ENCODE results near the gene CLPTM1L.
"Not testable (repeated sequence)": the region's sequence is repeated elsewhere in the genome, so short reads cannot be mapped to it uniquely, and the experiment has no call there.

CLPTM1L gene

DNA sequence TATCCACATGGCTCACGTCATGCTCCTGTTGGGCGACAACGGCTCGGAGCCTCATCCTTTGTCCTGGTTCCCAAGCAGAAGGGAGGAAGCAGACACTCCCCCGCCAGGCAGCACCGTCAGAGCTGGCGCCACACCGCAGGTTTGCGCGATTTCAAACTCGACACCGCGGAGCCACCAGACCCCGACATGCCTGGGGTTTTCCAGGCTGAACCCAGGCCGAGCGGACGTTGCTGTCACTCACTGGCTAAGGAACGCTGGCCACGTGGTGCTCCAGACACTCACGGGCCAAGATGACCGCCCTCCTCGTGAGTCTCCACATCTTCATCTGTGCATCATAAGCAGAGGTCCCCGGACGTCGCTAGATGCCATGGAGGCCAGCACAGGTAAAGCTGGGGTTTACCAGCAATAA lies 59.0 kb downstream of the CLPTM1L start:
- DNase-seq = no peak

- no peak for DNase-seq
Observed at GRCh38 chr5:1285141-1285540, 59.8 kb downstream of the CLPTM1L start.

DNA sequence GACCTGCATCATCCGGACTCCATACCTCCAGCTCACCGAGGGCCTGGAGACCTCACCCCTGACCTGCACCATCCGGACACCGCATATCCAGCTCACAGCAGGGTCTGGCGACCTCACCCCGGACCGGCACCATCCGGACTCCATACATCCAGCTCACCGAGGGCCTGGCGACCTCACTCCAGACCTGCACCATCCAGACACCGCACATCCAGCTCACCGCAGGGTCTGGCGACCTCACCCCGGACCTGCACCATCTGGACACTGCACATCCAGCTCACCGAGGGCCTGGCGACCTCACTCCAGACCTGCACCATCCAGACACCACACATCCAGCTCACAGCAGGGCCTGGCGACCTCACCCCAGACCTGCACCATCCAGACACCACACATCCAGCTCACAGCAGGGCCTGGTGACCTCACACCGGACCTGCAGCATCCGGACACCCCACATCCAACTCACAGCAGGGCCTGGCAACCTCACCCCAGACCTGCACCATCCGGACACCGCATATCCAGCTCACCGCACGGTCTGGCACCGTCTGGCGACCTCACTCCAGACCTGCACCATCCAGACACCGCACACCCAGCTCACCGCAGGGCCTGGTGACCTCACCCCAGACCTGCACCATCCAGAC lies 60.4 kb downstream of the CLPTM1L start:
- DNase-seq = not testable (repeated sequence)

- not testable (repeated sequence) for DNase-seq
Observed at GRCh38 chr5:1283729-1284041, 61.2 kb downstream of the CLPTM1L start.

- DNase-seq = not testable (repeated sequence)
Observed at GRCh38 chr5:1282993-1283728, 61.7 kb downstream of the CLPTM1L start.

- DNase-seq = no peak
Observed at GRCh38 chr5:1282131-1282992, 62.5 kb downstream of the CLPTM1L start.

GRCh38 chr5:1281038-1281882 lies 63.6 kb downstream of the CLPTM1L start:
- DNase-seq = no peak

GRCh38 chr5:1280177-1281037 lies 64.5 kb downstream of the CLPTM1L start:
- DNase-seq = no peak

DNA sequence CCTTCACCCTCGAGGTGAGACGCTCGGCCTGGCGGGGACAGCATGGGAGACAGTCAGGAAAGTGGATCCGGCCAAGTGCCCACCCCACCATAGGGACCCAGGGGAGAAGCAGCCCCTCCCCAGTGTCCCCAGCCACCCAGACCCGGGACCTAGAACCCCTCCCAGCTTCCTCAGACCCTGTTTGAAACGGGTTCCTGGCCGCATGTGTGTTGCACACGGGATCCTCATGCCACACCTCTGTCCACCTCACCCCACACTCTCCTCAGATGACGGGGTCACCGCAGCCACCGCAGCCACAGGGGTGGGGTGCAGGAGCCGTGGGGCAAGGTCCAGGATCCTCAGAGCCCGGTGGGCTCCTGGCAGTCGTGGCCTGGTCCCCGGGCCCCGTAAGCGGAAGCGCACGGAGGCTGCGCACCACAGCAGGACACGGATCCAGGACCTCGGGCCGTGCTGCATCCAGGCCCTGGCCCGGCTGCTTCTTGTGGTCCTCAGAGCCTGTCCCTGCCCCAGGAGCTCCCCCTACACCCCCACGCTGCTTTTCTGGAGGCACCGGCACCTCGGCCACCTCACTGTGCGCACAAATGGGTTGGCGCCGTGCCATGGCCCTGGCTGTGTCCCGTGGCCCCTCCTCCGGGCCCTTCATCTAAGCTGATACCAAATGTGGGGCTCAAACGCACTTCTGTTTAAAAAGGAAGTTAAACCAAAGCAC lies 65.3 kb downstream of the CLPTM1L start:
- DNase-seq = no peak

- DNase-seq = no peak
Observed at GRCh38 chr5:1278656-1279442, 66.0 kb downstream of the CLPTM1L start.

DNA sequence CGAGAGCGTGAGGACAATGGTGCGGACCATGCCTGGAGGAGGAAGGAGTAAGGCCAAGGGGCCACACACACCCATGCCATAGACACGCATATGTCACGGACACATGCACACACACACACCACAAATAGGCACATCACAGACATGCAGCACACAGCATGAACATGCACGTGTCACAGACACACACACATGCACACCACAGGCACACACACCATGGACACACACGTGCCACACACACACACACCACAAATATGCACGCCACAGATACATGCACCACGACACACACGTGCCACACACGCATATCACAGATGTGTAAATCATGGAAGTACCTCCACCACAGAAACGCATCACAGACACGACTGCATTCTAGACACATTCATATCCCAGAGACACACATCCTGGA lies 66.7 kb downstream of the CLPTM1L start:
- no peak for DNase-seq

- no peak for DNase-seq
Observed at GRCh38 chr5:1277781-1278180, 67.1 kb downstream of the CLPTM1L start.

- no peak for DNase-seq
Observed at GRCh38 chr5:1277331-1277730, 67.6 kb downstream of the CLPTM1L start.

GRCh38 chr5:1276930-1277329 lies 68.0 kb downstream of the CLPTM1L start:
- no peak for DNase-seq

GRCh38 chr5:1275397-1276391 lies 69.2 kb downstream of the CLPTM1L start:
- DNase-seq = not testable (repeated sequence)

- no peak for DNase-seq
Observed at GRCh38 chr5:1274471-1274870, 70.4 kb downstream of the CLPTM1L start.

GRCh38 chr5:1273745-1274144 lies 71.2 kb downstream of the CLPTM1L start:
- DNase-seq = no peak

- no peak for DNase-seq
Observed at GRCh38 chr5:1272201-1272600, 72.7 kb downstream of the CLPTM1L start.

Measured in CD4-positive, alpha-beta T cell treated with Interleukin-15 for 1 hour (primary cell).